Keratinocyte (primary cell): ENCODE data around the gene ROBO2.

Experiments used
- EZH2 ChIP-seq: IDR thresholded peaks from one replicate; pipeline ENCODE4 v1.6.1; 2012; ENCODE audit warnings: inconsistent platforms, mild to moderate bottlenecking, low read length, moderate library complexity
- TF ChIP-seq, protein P1 (sequence below), 3 experiments: IDR thresholded peaks in 1 of 3; conservative IDR thresholded peaks in 1 of 3; optimal IDR thresholded peaks in 1 of 3; 2 replicates in 2 of 3; 3 replicates in 1 of 3; pipeline versions ENCODE3 to v1.5.1; 2011; ENCODE audit warnings: low read length in 3 of 3, mild to moderate bottlenecking in 3 of 3, moderate library complexity in 2 of 3, control low read depth in 1 of 3, inconsistent platforms in 1 of 3; ENCODE audit not compliant: insufficient read depth in 2 of 3; ENCODE audit errors: extremely low read depth in 1 of 3

DNA sequence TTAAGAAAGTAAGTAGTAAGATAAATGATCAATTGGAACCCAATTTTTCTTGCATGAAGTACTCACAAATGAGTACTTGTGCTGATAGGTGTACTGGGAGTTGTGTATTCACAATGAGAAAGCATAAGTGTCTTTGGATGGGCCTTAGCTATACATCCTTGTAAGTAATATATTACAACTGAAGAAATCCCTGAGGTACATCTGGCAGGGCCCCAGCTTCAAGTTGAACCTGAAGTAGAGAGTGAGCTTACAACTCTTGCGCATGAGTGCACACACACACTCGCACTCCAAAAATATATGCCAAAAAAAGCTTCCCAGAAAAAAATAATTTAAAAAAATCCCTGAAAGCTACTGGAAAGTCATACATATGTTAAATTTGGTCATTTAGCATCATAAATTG is 222.5 kb downstream of the ROBO2 start:
- TF ChIP-seq, protein P1, sequence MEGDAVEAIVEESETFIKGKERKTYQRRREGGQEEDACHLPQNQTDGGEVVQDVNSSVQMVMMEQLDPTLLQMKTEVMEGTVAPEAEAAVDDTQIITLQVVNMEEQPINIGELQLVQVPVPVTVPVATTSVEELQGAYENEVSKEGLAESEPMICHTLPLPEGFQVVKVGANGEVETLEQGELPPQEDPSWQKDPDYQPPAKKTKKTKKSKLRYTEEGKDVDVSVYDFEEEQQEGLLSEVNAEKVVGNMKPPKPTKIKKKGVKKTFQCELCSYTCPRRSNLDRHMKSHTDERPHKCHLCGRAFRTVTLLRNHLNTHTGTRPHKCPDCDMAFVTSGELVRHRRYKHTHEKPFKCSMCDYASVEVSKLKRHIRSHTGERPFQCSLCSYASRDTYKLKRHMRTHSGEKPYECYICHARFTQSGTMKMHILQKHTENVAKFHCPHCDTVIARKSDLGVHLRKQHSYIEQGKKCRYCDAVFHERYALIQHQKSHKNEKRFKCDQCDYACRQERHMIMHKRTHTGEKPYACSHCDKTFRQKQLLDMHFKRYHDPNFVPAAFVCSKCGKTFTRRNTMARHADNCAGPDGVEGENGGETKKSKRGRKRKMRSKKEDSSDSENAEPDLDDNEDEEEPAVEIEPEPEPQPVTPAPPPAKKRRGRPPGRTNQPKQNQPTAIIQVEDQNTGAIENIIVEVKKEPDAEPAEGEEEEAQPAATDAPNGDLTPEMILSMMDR (optimal IDR thresholded peaks at IDR 0.05 in 1 of 3, IDR thresholded peaks at IDR 0.05 in 1 of 3, conservative IDR thresholded peaks at IDR 0.05 in 1 of 3; ENCODE audit: extremely low read depth in 1 of 3, insufficient read depth in 2 of 3, low read length in 3 of 3): no peak
- no peak for TF ChIP-seq EZH2
